Sigmoid colon (tissue), 7 donors: ENCODE results near the gene CDK5. TPM values are rescaled to one million over a fixed set of nuclear protein-coding genes. Genes with fewer than 3 reads are reported as not detected.
A peak's percentile ranks its signal among the peaks of the same experiment; 100 is the strongest.

Experiments used
- DNase-seq: peaks from one replicate; pipeline ENCODE4 v3.0.0-alpha.2; 2019
- H3K27ac ChIP-seq, 4 donors: fragments of 200-600 bp; sonication (generic); one replicate each; pipeline ENCODE4 v1.5.1; 2016 to 2019; ENCODE audit warnings: mild to moderate bottlenecking in 1 of 4
- H3K27me3 ChIP-seq, 3 donors: fragments of 200-600 bp; sonication (generic); one replicate each; pipeline ENCODE4 v1.5.1; 2019; ENCODE audit warnings: mild to moderate bottlenecking in 1 of 3
- H3K36me3 ChIP-seq, 4 donors: fragments of 200-600 bp; sonication (generic); one replicate each; pipeline ENCODE4 v1.5.1; 2016 to 2019
- H3K4me1 ChIP-seq, 4 donors: fragments of 200-600 bp; sonication (generic); one replicate each; pipeline ENCODE4 v1.5.1; 2017 to 2019
- H3K4me3 ChIP-seq, 4 donors: fragments of 200-600 bp; sonication (generic); one replicate each; pipeline ENCODE4 v1.5.1; 2017 to 2019; ENCODE audit warnings: mild to moderate bottlenecking in 2 of 4, moderate library complexity in 1 of 4
- H3K9me3 ChIP-seq, 4 donors: fragments of 200-600 bp in 3 of 4; sonication (generic) in 3 of 4; one replicate each; pipeline versions ENCODE4 v1.5.1 to v1.6.1; 2013 to 2019
- EP300 ChIP-seq, 4 donors: sonication (generic); formaldehyde crosslinking; IDR thresholded peaks; one replicate each; pipeline ENCODE4 v1.6.1; 2017; ENCODE audit warnings: antibody characterized with exemption in 4 of 4
- POLR2A ChIP-seq, 2 donors: fragments of 450-650 bp; IDR thresholded peaks; one replicate each; pipeline ENCODE4 v1.6.1; 2016; ENCODE audit warnings: antibody characterized with exemption in 2 of 2, mild to moderate bottlenecking in 2 of 2, moderate library complexity in 2 of 2
- POLR2AphosphoS5 ChIP-seq, 4 donors: sonication (generic); formaldehyde crosslinking; IDR thresholded peaks; one replicate each; pipeline ENCODE4 v1.6.1; 2017; ENCODE audit warnings: antibody characterized with exemption in 4 of 4
- WGBS, 2 donors: extraction: QIAGEN DNeasy Blood & Tissue Kit; methylation state at CpG; one replicate each; pipeline ENCODE4 v1.1.7; 2013; 5-methylcytosine and 5-hydroxymethylcytosine counted together
- intact Hi-C: fragments of 100-400 bp; cut with DNase I; formaldehyde crosslinking; loops from one replicate; pipeline ENCODE4 v1.15.1; 2023
- polyA plus RNA-seq, 3 donors: library from polyadenylated mRNA; stranded (reverse); fragments of 200-250 nt; gene quantifications; one replicate each; pipeline ENCODE4 v1.2.3, GENCODE V29; 2013
- total RNA-seq, 4 donors: library from RNA; depleted of rRNA; stranded (reverse); fragments of >200 nt; gene quantifications; one replicate each; pipeline ENCODE4 v1.1.0, GENCODE V29; 2016
- TF ChIP-seq, protein P1 (sequence below), 4 experiments: fragments of 450-650 bp in 3 of 4; fragments of 200-600 bp in 1 of 4; IDR thresholded peaks; one replicate each; pipeline ENCODE4 v1.5.1; 2016 to 2019; ENCODE audit warnings: antibody characterized with exemption in 4 of 4, mild to moderate bottlenecking in 3 of 4, moderate library complexity in 2 of 4
- donor health status: healthy with polysubstance abuse.
- donor health status: Bipolar disorder and iron deficiency.
- donor health status: healthy.

Gene CDK5
- total and polyA plus RNA-seq, 7 donors: 6.0 to 10.6 (median 8.2) TPM

DNA sequence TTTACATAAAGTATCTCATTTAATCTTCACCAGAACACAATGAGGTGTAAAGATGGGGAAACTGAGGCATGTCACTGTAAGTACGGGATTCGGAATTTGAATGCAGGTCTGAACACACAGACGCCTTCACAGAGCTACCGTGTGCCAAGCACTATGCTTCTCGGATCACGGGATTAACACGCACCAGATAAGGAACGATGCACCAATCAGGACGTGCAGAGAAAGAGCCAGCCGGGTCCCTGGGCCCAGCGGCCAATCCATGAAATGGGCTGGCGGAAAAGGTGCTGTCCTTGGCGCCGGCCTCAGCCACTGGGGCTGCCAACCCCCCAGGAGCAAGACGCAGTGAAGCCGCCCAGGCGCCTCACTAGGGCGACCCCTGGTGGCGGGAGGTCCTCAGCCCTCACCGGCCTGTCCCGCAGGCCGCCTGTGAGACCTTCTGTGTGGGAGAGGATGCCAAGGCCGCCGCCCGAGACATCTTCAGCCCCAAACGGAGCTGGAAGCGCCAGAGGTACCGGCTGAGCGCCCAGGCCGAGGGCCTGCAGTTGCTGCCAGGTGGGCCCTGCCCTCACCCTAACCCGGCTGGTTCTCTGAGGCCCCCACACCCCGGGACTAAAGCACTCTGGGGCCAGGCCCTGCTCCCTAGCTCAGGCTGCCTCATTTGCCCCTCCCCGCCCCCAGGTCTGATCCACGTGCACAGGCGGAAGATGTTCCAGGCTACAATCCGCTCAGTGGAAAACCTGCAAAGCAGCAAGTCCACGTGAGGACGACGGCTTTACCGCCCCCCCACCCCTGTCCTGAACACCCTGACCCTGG lies 49.0 kb downstream of the CDK5 start:
- peaks cover 8 to 47% (median 35%) of the 10 kb centered on the region in 3 donors for H3K27me3 ChIP-seq
- DNase-seq: no peak
- no peak overlapping the region for H3K27ac ChIP-seq
- no peak for TF ChIP-seq POLR2AphosphoS5 (IDR thresholded peaks at IDR 0.05)
- no peak for TF ChIP-seq POLR2A (IDR thresholded peaks at IDR 0.05)
- TF ChIP-seq, protein P1, sequence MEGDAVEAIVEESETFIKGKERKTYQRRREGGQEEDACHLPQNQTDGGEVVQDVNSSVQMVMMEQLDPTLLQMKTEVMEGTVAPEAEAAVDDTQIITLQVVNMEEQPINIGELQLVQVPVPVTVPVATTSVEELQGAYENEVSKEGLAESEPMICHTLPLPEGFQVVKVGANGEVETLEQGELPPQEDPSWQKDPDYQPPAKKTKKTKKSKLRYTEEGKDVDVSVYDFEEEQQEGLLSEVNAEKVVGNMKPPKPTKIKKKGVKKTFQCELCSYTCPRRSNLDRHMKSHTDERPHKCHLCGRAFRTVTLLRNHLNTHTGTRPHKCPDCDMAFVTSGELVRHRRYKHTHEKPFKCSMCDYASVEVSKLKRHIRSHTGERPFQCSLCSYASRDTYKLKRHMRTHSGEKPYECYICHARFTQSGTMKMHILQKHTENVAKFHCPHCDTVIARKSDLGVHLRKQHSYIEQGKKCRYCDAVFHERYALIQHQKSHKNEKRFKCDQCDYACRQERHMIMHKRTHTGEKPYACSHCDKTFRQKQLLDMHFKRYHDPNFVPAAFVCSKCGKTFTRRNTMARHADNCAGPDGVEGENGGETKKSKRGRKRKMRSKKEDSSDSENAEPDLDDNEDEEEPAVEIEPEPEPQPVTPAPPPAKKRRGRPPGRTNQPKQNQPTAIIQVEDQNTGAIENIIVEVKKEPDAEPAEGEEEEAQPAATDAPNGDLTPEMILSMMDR (IDR thresholded peaks at IDR 0.05): peak in 3 of 4 experiments; percentile 32 to 62 (median 33)
- intact Hi-C loops: loop anchor here (5.0 kb wide), 1 partner anchor 231 kb away; no protein-coding TSS in a partner anchor
- WGBS, 2 donors: 58 to 68% methylated on average over 40 of the region's 40 CpGs
- no peaks in the 10 kb centered on the region for H3K36me3 ChIP-seq
- peak overlapping the region in 2 of 4 donors; percentile 17 to 19 for H3K4me3 ChIP-seq
- no peaks in the 10 kb centered on the region for H3K9me3 ChIP-seq
- H3K4me1 ChIP-seq: peaks cover 0 to 20% (median 9%) of the 10 kb centered on the region in 4 donors

DNA sequence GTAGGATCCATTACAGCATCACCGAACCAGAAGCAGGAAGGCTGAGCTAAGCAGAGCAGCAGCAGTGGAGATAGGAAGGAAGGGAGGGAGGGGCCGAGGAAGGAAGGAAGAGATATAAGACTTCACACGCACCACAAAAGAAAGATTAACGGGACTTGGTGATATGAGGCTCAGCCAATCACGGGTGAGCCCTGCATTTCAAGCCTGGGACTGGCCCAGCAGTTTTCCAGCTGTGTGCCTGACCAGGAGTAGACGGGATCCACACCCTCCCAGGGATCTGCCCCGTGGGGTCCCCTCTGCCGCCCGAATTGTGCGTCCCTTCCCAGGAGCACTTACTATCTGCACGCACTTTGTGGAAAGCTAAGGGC lies 49.6 kb downstream of the CDK5 start:
- H3K27ac ChIP-seq: no peak overlapping the region
- H3K36me3 ChIP-seq: no peaks in the 10 kb centered on the region
- peaks cover 0 to 14% (median 3%) of the 10 kb centered on the region in 4 donors for H3K4me1 ChIP-seq
- peaks cover 3 to 41% (median 29%) of the 10 kb centered on the region in 3 donors for H3K27me3 ChIP-seq
- H3K9me3 ChIP-seq: no peaks in the 10 kb centered on the region
- no peak for DNase-seq
- peak overlapping the region in 2 of 4 donors; percentile 17 to 19 for H3K4me3 ChIP-seq
- TF ChIP-seq EP300 (IDR thresholded peaks at IDR 0.05) (no peak), POLR2AphosphoS5 (IDR thresholded peaks at IDR 0.05) (no peak), POLR2A (IDR thresholded peaks at IDR 0.05) (no peak)
- TF ChIP-seq, protein P1 (IDR thresholded peaks at IDR 0.05): no peak
- intact Hi-C loops: loop anchor here (5.0 kb wide), 1 partner anchor 231 kb away; no protein-coding TSS in a partner anchor
- 46 to 56% methylated on average over 11 of the region's 11 CpGs for whole genome bisulfite sequencing, 2 donors

DNA sequence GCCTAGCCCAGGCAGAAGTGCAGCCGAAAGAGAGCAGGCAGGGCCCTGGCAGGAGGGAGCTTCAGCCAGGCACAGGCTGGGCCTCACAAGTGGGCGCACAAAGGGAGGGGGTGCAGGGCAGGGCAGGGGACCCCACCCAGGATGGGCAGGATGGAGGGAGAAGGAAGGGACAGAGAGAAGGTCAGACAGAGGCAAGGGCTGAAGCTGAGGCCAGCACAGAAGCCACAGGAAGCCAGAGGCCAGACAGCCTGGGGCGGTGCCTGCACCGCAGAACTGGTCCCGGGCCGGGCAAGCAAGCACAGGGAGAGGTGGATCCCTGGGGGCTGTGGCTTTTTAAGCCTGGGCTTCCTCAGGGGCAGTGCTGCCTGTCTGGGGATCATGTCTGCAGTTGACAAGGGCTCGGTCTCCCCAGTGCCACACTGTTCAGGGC lies 50.2 kb downstream of the CDK5 start:
- Histone ChIP-seq H3K27me3 (peaks cover 1 to 34% (median 26%) of the 10 kb centered on the region in 3 donors), H3K4me3 (no peak overlapping the region), H3K4me1 (peaks cover 0 to 10% (median 0%) of the 10 kb centered on the region in 4 donors), H3K9me3 (no peaks in the 10 kb centered on the region), H3K27ac (no peak overlapping the region), H3K36me3 (no peaks in the 10 kb centered on the region)
- 74 to 83% methylated on average over 7 of the region's 7 CpGs for WGBS, 2 donors
- TF ChIP-seq POLR2AphosphoS5 (IDR thresholded peaks at IDR 0.05): no peak
- no peak for TF ChIP-seq POLR2A (IDR thresholded peaks at IDR 0.05)
- no peak for TF ChIP-seq EP300 (IDR thresholded peaks at IDR 0.05)
- TF ChIP-seq, protein P1 (IDR thresholded peaks at IDR 0.05): no peak
- no peak for DNase-seq
- intact Hi-C loops: loop anchor here (5.0 kb wide), 1 partner anchor 230 kb away; no protein-coding TSS in a partner anchor

DNA sequence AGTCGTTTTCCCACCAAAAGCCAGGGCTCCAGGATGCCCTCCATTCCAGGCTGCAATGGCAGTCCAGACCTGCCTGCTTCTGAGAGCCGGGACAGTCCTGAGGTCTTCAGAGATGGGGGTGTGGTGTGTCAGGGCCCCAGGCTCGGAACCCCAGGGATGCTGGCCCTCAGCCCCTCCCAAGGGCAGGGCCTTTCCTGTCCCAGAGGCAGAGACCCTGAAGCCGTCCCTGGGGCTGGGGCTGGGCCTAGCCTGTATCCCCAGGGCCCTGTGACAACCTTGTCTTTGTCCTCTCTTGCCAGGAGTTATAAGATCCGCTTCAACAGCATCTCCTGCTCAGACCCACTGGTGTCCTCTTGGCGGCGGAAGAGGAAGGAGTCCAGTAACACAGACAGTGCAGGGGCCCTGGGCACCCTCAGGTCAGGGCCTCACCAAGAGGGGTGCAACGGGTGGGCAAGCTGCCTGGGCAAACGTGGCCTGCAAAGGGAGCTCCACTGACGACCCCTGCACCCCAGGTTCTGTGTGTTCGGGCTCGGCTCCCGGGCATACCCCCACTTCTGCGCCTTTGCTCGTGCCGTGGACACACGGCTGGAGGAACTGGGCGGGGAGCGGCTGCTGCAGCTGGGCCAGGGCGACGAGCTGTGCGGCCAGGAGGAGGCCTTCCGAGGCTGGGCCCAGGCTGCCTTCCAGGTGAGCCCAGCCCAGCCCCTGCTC lies 51.0 kb downstream of the CDK5 start:
- TF ChIP-seq EP300 (IDR thresholded peaks at IDR 0.05) (no peak), POLR2A (IDR thresholded peaks at IDR 0.05) (no peak), POLR2AphosphoS5 (IDR thresholded peaks at IDR 0.05) (no peak)
- TF ChIP-seq, protein P1 (IDR thresholded peaks at IDR 0.05): no peak
- Histone ChIP-seq H3K36me3 (no peaks in the 10 kb centered on the region), H3K27ac (no peak overlapping the region), H3K9me3 (no peaks in the 10 kb centered on the region), H3K4me3 (no peak overlapping the region), H3K27me3 (peaks cover 0 to 27% (median 19%) of the 10 kb centered on the region in 3 donors), H3K4me1 (peaks cover 0 to 10% (median 0%) of the 10 kb centered on the region in 4 donors)
- 87 to 91% methylated on average over 23 of the region's 23 CpGs for WGBS, 2 donors
- intact Hi-C loops: loop anchor here (5.0 kb wide), 1 partner anchor 229 kb away; no protein-coding TSS in a partner anchor
- DNase-seq: no peak
